K562 (cell line): ENCODE results near the gene PCDHGB5. TPM values are rescaled to one million over a fixed set of nuclear protein-coding genes. Genes with fewer than 3 reads are reported as not detected.

Experiments
- DMBX1 ChIP-seq: fragments of 250-450 bp; sonication (Bioruptor Pico); IDR thresholded peaks from 2 replicates; pipeline ENCODE4 v1.8.0; 2022; ENCODE audit warnings: inconsistent platforms, mild to moderate bottlenecking, moderate library complexity, borderline replicate concordance
- ZNF589 ChIP-seq: fragments of 200-800 bp; sonication (Bioruptor generic); IDR thresholded peaks from 2 replicates; pipeline ENCODE4 v1.6.1; 2016; ENCODE audit warnings: low read depth, missing genetic modification characterization, missing compliant biosample characterization
- polyA plus RNA-seq, 8 experiments: library from polyadenylated mRNA; depleted of rRNA in 4 of 8; stranded (reverse) in 5 of 8; unstranded in 3 of 8; fragments of >200 nt; fragmentation: Nextera tagmentation in 2 of 8; fragmentation: Illumina TruSeq in 1 of 8; extraction: Ambion mirVana in 2 of 8; extraction: Trizol in 1 of 8; gene quantifications; 2 replicates each; pipeline versions ENCODE4 v1.2.1 to v1.2.3, GENCODE V29; 2011 to 2014; ENCODE audit warnings: inconsistent platforms in 1 of 8, missing spikeins in 1 of 8
- total RNA-seq, 7 experiments: library from RNA; depleted of rRNA in 6 of 7; stranded (reverse); fragments of >200 nt in 6 of 7; fragmentation: Illumina TruSeq in 2 of 7; extraction: Trizol in 2 of 7; gene quantifications; 2 replicates each; pipeline versions ENCODE4 v1.2.1 to v1.2.3, GENCODE V29; 2011 to 2021; ENCODE audit warnings: low replicate concordance in 1 of 7
- TF ChIP-seq, protein P1 (sequence below), 2 experiments: fragments of 450-650 bp in 1 of 2; sonication (generic) in 1 of 2; formaldehyde crosslinking in 1 of 2; IDR thresholded peaks; 2 replicates each; pipeline versions ENCODE4 v1.7.1 to v1.9.0; 2016 to 2022; ENCODE audit warnings: inconsistent platforms in 1 of 2, mild to moderate bottlenecking in 1 of 2, missing genetic modification reagents in 1 of 2

PCDHGB5 gene
- total and polyA plus RNA-seq, 9 of the 15 experiments (the other 6 are each of a cell fraction or from before 2014, with no cell fraction given): 0.05 to 0.29 (median 0.12) TPM; not detected in 2

DNA sequence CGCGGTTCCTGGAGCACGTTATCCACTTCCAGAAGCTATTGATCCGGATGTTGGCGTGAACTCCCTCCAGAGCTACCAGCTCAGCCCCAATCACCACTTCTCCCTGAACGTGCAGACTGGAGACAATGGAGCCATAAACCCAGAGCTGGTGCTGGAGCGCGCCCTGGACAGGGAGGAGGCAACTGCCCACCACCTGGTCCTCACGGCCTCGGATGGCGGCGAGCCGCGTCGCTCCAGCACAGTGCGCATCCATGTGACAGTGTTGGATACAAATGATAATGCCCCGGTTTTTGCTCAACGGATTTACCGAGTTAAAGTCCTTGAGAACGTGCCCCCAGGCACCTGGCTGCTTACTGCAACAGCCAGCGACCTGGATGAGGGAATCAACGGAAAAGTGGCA is 5.6 kb downstream of the PCDHGB5 start (continued):
- TF ChIP-seq, protein P1, sequence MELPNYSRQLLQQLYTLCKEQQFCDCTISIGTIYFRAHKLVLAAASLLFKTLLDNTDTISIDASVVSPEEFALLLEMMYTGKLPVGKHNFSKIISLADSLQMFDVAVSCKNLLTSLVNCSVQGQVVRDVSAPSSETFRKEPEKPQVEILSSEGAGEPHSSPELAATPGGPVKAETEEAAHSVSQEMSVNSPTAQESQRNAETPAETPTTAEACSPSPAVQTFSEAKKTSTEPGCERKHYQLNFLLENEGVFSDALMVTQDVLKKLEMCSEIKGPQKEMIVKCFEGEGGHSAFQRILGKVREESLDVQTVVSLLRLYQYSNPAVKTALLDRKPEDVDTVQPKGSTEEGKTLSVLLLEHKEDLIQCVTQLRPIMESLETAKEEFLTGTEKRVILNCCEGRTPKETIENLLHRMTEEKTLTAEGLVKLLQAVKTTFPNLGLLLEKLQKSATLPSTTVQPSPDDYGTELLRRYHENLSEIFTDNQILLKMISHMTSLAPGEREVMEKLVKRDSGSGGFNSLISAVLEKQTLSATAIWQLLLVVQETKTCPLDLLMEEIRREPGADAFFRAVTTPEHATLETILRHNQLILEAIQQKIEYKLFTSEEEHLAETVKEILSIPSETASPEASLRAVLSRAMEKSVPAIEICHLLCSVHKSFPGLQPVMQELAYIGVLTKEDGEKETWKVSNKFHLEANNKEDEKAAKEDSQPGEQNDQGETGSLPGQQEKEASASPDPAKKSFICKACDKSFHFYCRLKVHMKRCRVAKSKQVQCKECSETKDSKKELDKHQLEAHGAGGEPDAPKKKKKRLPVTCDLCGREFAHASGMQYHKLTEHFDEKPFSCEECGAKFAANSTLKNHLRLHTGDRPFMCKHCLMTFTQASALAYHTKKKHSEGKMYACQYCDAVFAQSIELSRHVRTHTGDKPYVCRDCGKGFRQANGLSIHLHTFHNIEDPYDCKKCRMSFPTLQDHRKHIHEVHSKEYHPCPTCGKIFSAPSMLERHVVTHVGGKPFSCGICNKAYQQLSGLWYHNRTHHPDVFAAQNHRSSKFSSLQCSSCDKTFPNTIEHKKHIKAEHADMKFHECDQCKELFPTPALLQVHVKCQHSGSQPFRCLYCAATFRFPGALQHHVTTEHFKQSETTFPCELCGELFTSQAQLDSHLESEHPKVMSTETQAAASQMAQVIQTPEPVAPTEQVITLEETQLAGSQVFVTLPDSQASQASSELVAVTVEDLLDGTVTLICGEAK (IDR thresholded peaks at IDR 0.05): no peak
- TF ChIP-seq, protein P1 (CRISPR knock-in tag; IDR thresholded peaks at IDR 0.05): no peak
- TF ChIP-seq DMBX1 (CRISPR knock-in tag) (no peak), ZNF589 (CRISPR knock-in tag) (no peak)
